IMR-90 (cell line): ENCODE results near the gene DENND1C. TPM values are rescaled to one million over a fixed set of nuclear protein-coding genes. Genes with fewer than 3 reads are reported as not detected.

ENCODE experiments used
- ATAC-seq: fragments of 200-7000 bp; cut with Tn5 transposase; 2 replicates; pipeline ENCODE4 v1.9.1; 2020; ENCODE audit warnings: low read depth, mild to moderate bottlenecking, moderate library complexity
- BruUV-seq: library from RNA; stranded (reverse); fragments of 400-500 nt; replicated peaks from 2 replicates; lab custom pipeline; 2021; lab: Mats Ljungman, UMichigan
- CTCF ChIA-PET: fragments of 300-600 bp; formaldehyde crosslinking; extraction: SDS; loops from one replicate; lab custom pipeline; 2021; ENCODE audit warnings: antibody characterized with exemption; lab: Yijun Ruan, JAX
- POLR2A ChIA-PET: fragments of 300-600 bp; sonication (Branson Sonifier 250); formaldehyde crosslinking; loops from one replicate; lab custom pipeline; 2022; ENCODE audit warnings: antibody characterized with exemption; ENCODE audit not compliant: unreplicated experiment; lab: Charles Lee
- DNase-seq: peaks from one replicate; pipeline ENCODE4 v3.0.0; 2013
- H2AFZ ChIP-seq: replicated peaks from 2 replicates; pipeline ENCODE3; 2013; ENCODE audit warnings: low read length, mild to moderate bottlenecking; ENCODE audit not compliant: poor library complexity
- H2AK5ac ChIP-seq: 2 replicates; pipeline ENCODE4 v1.6.1; 2013; ENCODE audit warnings: low read depth, low read length, inconsistent platforms
- H2AK9ac ChIP-seq: replicated peaks from 2 replicates; pipeline ENCODE3; 2013; ENCODE audit warnings: mild to moderate bottlenecking, low read depth, low read length, moderate library complexity; ENCODE audit not compliant: poor library complexity
- H2BK120ac ChIP-seq: 2 replicates; pipeline ENCODE4 v1.6.1; 2013; ENCODE audit warnings: low read depth, low read length, inconsistent platforms
- H2BK15ac ChIP-seq: 3 replicates; pipeline ENCODE4 v1.6.1; 2013; ENCODE audit warnings: low read depth, low read length, inconsistent platforms
- H2BK20ac ChIP-seq: 2 replicates; pipeline ENCODE4 v1.6.1; 2013; ENCODE audit warnings: low read depth, mild to moderate bottlenecking, inconsistent platforms, low read length, moderate library complexity
- H2BK5ac ChIP-seq: 2 replicates; pipeline ENCODE4 v1.6.1; 2013; ENCODE audit warnings: mild to moderate bottlenecking, low read depth, low read length, inconsistent platforms; ENCODE audit not compliant: poor library complexity, severe bottlenecking
- H3K14ac ChIP-seq: replicated peaks from 2 replicates; pipeline ENCODE4 v1.6.1; 2013; ENCODE audit warnings: low read depth, low read length, inconsistent platforms
- H3K18ac ChIP-seq: 2 replicates; pipeline ENCODE4 v1.6.1; 2013; ENCODE audit warnings: low read depth, low read length, control low read depth
- H3K23ac ChIP-seq: 2 replicates; pipeline ENCODE4 v1.6.1; 2013; ENCODE audit warnings: low read depth, low read length, inconsistent platforms
- H3K27ac ChIP-seq: 2 replicates; pipeline ENCODE4 v1.5.1; 2013; ENCODE audit warnings: mild to moderate bottlenecking, control low read depth, low read length; ENCODE audit not compliant: insufficient read depth
- H3K27me3 ChIP-seq: 2 replicates; pipeline ENCODE4 v1.6.1; 2013; ENCODE audit warnings: low read length; ENCODE audit not compliant: control insufficient read depth, insufficient read depth
- H3K36me3 ChIP-seq: 2 replicates; pipeline ENCODE4 v1.6.1; 2013; ENCODE audit warnings: low read length, mixed read lengths; ENCODE audit not compliant: control insufficient read depth, insufficient read depth
- H3K4ac ChIP-seq: 2 replicates; pipeline ENCODE4 v1.6.1; 2013; ENCODE audit warnings: low read depth, low read length, inconsistent platforms
- H3K4me1 ChIP-seq: 2 replicates; pipeline ENCODE4 v1.6.1; 2013; ENCODE audit warnings: low read length, mixed read lengths; ENCODE audit not compliant: control insufficient read depth, insufficient read depth
- H3K4me2 ChIP-seq: 2 replicates; pipeline ENCODE4 v1.6.1; 2013; ENCODE audit warnings: low read depth, mild to moderate bottlenecking, control low read depth, low read length, moderate library complexity
- H3K4me3 ChIP-seq: 2 replicates; pipeline ENCODE4 v1.5.1; 2013; ENCODE audit warnings: low read depth, mild to moderate bottlenecking, control low read depth, low read length, moderate library complexity; ENCODE audit not compliant: insufficient read depth
- H3K56ac ChIP-seq: 2 replicates; pipeline ENCODE4 v1.6.1; 2013; ENCODE audit warnings: low read length, inconsistent platforms; ENCODE audit not compliant: insufficient read depth; ENCODE audit errors: extremely low read depth
- H3K79me1 ChIP-seq, 2 experiments: 2 replicates each; pipeline ENCODE4 v1.6.1; 2013; ENCODE audit warnings: low read length in 2 of 2, inconsistent platforms in 1 of 2, low read depth in 1 of 2
- H3K9ac ChIP-seq: 2 replicates; pipeline ENCODE4 v1.6.1; 2013; ENCODE audit warnings: low read depth, low read length, control low read depth
- H3K9me1 ChIP-seq: 2 replicates; pipeline ENCODE4 v1.6.1; 2013; ENCODE audit warnings: low read length, inconsistent platforms; ENCODE audit not compliant: insufficient read depth
- H3K9me3 ChIP-seq: 2 replicates; pipeline ENCODE4 v1.6.1; 2013; ENCODE audit warnings: low read length; ENCODE audit not compliant: control insufficient read depth, insufficient read depth
- H4K20me1 ChIP-seq: 2 replicates; pipeline ENCODE4 v1.6.1; 2013; ENCODE audit warnings: low read length, inconsistent platforms; ENCODE audit not compliant: insufficient read depth
- H4K5ac ChIP-seq: 2 replicates; pipeline ENCODE4 v1.6.1; 2013; ENCODE audit warnings: mild to moderate bottlenecking, low read depth, low read length, control low read depth
- H4K8ac ChIP-seq, 2 experiments: 2 replicates each; pipeline ENCODE4 v1.6.1; 2013; ENCODE audit warnings: low read depth in 2 of 2, low read length in 2 of 2, control low read depth in 1 of 2, inconsistent platforms in 1 of 2
- H4K91ac ChIP-seq: 2 replicates; pipeline ENCODE4 v1.6.1; 2013; ENCODE audit warnings: low read depth, low read length, inconsistent platforms; ENCODE audit not compliant: insufficient read depth
- CHD1 ChIP-seq: IDR thresholded peaks from 2 replicates; pipeline ENCODE4 v1.6.1; 2012; ENCODE audit warnings: low read depth, low read length, improper control_type of control experiment
- NFE2L2 ChIP-seq: fragments of 150-350 bp; IDR thresholded peaks from 2 replicates; pipeline ENCODE4 v1.6.1; 2016; ENCODE audit warnings: low read depth, mild to moderate bottlenecking, low read length
- WGBS, 2 experiments: methylation state at CpG; one replicate each; pipeline versions ENCODE4 v1.1.5 to v1.1.7; 2013; ENCODE audit warnings: missing lambda C conversion rate in 2 of 2; ENCODE audit not compliant: insufficient read length in 1 of 2; ENCODE audit errors: extremely low coverage in 2 of 2; 5-methylcytosine and 5-hydroxymethylcytosine counted together
- dilution Hi-C: fragments of 300-500 bp; cut with HindIII; formaldehyde crosslinking; loops from one replicate; pipeline ENCODE4 v1.14.3; 2018; ENCODE audit warnings: low sequenced_read_pairs; ENCODE audit not compliant: unreplicated experiment
- in situ Hi-C: fragments of 300-500 bp; cut with MboI; formaldehyde crosslinking; loops from 3 replicates; pipeline ENCODE4 v1.14.3; 2019; ENCODE audit warnings: low sequenced_read_pairs, inconsistent platforms, mixed read lengths
- intact Hi-C: fragments of 100-400 bp; cut with micrococcal nuclease; formaldehyde crosslinking; loops from 2 replicates; pipeline ENCODE4 v1.10.0; 2022
- polyA plus RNA-seq, 3 experiments: library from polyadenylated mRNA; depleted of rRNA; stranded (reverse); fragments of >200 nt; gene quantifications; 2 replicates each; pipeline ENCODE4 v1.2.3, GENCODE V29; 2012; ENCODE audit warnings: low replicate concordance in 1 of 3
- total RNA-seq: library from RNA; depleted of rRNA; stranded (reverse); fragments of >200 nt; gene quantifications from 2 replicates; pipeline ENCODE4 v1.2.3, GENCODE V29; 2012
- TF ChIP-seq, protein P1 (sequence below): fragments of 150-350 bp; IDR thresholded peaks from 2 replicates; pipeline ENCODE4 v1.6.1; 2017; ENCODE audit warnings: mild to moderate bottlenecking, antibody characterized with exemption, low read length, low read depth

The DENND1C gene
- total and polyA plus RNA-seq, 2 of the 4 experiments (the other 2 are of a cell fraction), result not detected

DNA sequence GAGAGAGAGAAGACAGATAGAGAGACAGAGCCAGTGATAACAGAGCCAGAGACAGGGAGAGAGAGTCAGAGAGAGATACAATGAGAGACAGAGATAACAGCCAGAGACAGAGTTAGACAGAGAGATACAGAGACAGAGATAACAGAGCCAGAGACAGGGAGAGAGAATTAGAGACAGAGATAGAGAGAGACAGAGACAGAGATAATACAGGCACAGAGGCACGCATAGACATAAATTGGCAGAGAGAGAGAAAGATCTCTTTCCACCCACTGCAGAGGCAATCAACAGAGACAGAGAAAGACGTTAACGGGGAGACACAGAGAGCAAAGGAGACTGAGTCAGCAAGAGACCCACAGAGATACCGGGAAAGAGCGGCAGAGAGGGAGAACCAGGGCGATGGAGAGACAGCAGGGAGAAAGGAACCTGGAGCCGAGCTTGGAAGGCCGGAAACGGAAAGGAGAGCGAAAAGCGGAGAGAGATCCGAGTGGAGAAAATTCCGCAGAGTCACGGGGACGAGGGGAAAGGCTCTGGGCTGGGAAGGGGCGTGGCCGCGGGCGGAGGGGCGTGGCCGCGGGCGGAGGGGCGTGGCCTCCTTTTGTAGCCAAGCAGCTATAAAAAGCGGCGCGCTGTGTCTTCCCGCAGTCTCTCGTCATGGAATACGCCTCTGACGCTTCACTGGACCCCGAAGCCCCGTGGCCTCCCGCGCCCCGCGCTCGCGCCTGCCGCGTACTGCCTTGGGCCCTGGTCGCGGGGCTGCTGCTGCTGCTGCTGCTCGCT, 49.0 kb upstream of the DENND1C start, which contains the start of gene TNFSF9:
TNFSF9 (plus strand) TSS at position 641 of the 777 bp plus-strand sequence; CDS start at position 652, 11 bp downstream.
- Histone ChIP-seq H3K27me3 (peaks cover 15% of the 10 kb centered on the region; the same call in 1 of the 2 replicates), H4K8ac (peak within 1 kb of the TSS; percentile 21 to 93; a peak in 3 of 4 replicates), H3K4me1 (no peaks in the 10 kb centered on the region), H3K36me3 (no peaks in the 10 kb centered on the region), H2AK5ac (no peak within 1 kb of the TSS), H3K4ac (peak within 1 kb of the TSS; percentile 73), H3K4me3 (peak within 1 kb of the TSS; percentile 58), H2BK15ac (no peak within 1 kb of the TSS), H2BK120ac (peak within 1 kb of the TSS; percentile 57), H3K23ac (peak within 1 kb of the TSS; percentile 47; the same call in 1 of the 2 replicates), H4K5ac (peak within 1 kb of the TSS; percentile 72), H3K9me1 (no peaks in the 10 kb centered on the region), H3K79me1 (no peaks in the 10 kb centered on the region), H3K9ac (peak within 1 kb of the TSS; percentile 78), H3K9me3 (no peaks in the 10 kb centered on the region), H3K14ac (peak within 1 kb of the TSS; percentile 83), H2BK5ac (peak within 1 kb of the TSS; percentile 51), H3K4me2 (peak within 1 kb of the TSS; percentile 81), H3K18ac (peak within 1 kb of the TSS; percentile 70), H2AFZ (peak within 1 kb of the TSS; percentile 92), H2AK9ac (no peak within 1 kb of the TSS), H2BK20ac (peak within 1 kb of the TSS; percentile 29; the same call in 1 of the 2 replicates), H3K27ac (peak within 1 kb of the TSS; percentile 28; the same call in 1 of the 2 replicates), H4K20me1 (no peaks in the 10 kb centered on the region), H4K91ac (no peak within 1 kb of the TSS; the same call in 1 of the 2 replicates), H3K56ac (no peak within 1 kb of the TSS)
- ATAC-seq (peak; percentile 99), DNase-seq (peak; percentile 59)
- TSS peak; percentile 88 for BruUV-seq
- WGBS, 2 experiments, result 0% methylated on average over 18 of the region's 44 CpGs; no CpG with 5 or more reads in 1 of the 2 experiments
- dilution Hi-C loops, result no loop called here
- TF ChIP-seq, protein P1, sequence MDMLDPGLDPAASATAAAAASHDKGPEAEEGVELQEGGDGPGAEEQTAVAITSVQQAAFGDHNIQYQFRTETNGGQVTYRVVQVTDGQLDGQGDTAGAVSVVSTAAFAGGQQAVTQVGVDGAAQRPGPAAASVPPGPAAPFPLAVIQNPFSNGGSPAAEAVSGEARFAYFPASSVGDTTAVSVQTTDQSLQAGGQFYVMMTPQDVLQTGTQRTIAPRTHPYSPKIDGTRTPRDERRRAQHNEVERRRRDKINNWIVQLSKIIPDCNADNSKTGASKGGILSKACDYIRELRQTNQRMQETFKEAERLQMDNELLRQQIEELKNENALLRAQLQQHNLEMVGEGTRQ, result peak; percentile 45; the same call in 1 of the 2 replicates
- TF ChIP-seq NFE2L2, result peak; percentile 70
- no peak for TF ChIP-seq CHD1
- CTCF ChIA-PET, result no interaction called here
- POLR2A ChIA-PET, result no interaction called here
- in situ Hi-C loops, result no loop called here
- intact Hi-C loops, result loop anchor here (5.0 kb wide), 1 partner anchor 207 kb away; the partner anchor contains the start of genes GPR108 and TRIP10
